Urinary bladder (tissue), 4 donors: ENCODE results near the gene NEO1. TPM values are rescaled to one million over a fixed set of nuclear protein-coding genes. Genes with fewer than 3 reads are reported as not detected.
"Not testable (repeated sequence)": the region's sequence is repeated elsewhere in the genome, so short reads cannot be mapped to it uniquely, and the experiment has no call there.

Experiments
- DNase-seq: peaks from one replicate; pipeline ENCODE4 v3.0.0-alpha.2; 2015; ENCODE audit errors: extremely low spot score
- H3K27ac ChIP-seq: one replicate; pipeline ENCODE4 v1.5.1; 2013; ENCODE audit warnings: low read depth, mild to moderate bottlenecking, moderate library complexity
- H3K36me3 ChIP-seq: one replicate; pipeline ENCODE4 v1.6.1; 2013; ENCODE audit warnings: mild to moderate bottlenecking, moderate library complexity; ENCODE audit not compliant: insufficient read depth
- H3K4me1 ChIP-seq: one replicate; pipeline ENCODE4 v1.6.1; 2013; ENCODE audit warnings: mild to moderate bottlenecking, moderate library complexity; ENCODE audit not compliant: insufficient read depth
- H3K4me3 ChIP-seq: one replicate; pipeline ENCODE4 v1.5.1; 2013; ENCODE audit warnings: low read depth, low read length
- WGBS: extraction: QIAGEN DNeasy Blood & Tissue Kit; methylation state at CpG from one replicate; pipeline ENCODE4 v1.1.7; 2013; 5-methylcytosine and 5-hydroxymethylcytosine counted together
- polyA plus RNA-seq: library from polyadenylated mRNA; stranded (reverse); fragments of 200-250 nt; gene quantifications from one replicate; pipeline ENCODE4 v1.2.3, GENCODE V29; 2013
- total RNA-seq: library from RNA; depleted of rRNA; stranded (reverse); fragments of >200 nt; gene quantifications from one replicate; pipeline ENCODE4 v1.2.3, GENCODE V29; 2014
- donor health status: healthy with polysubstance abuse.
- donor health status: healthy.

NEO1 gene
- total and polyA plus RNA-seq, 2 donors = 24.7 to 52.4 TPM

GRCh38 chr15:73176598-73176997, 124.3 kb downstream of the NEO1 start:
- no peak for DNase-seq
- Histone ChIP-seq H3K36me3 (no peaks in the 10 kb centered on the region), H3K4me1 (no peaks in the 10 kb centered on the region), H3K27ac (no peak overlapping the region), H3K4me3 (no peak overlapping the region)
- 94% methylated on average over 2 of the region's 2 CpGs for WGBS

DNA sequence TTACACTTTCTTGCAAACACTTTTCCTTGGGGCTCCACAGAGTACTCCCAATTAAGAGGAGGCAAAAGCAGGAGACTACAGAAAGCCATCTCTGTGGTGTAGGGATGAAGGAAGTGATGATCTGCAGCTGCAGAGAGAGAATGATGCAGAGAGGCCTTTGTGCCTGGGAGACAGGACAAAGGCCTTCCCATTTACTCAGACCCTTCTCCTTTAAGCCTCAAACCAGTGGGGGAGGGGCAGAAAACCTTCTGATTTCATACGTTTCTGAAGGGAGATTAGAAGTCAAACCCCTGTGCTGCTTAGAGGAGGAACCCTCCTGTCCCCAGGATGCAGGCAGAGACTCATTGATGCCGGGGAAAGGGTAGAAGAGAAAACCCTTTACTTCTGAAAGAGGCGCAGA, 130.8 kb downstream of the NEO1 start:
- Histone ChIP-seq H3K27ac (no peak overlapping the region), H3K4me3 (no peak overlapping the region), H3K4me1 (no peaks in the 10 kb centered on the region), H3K36me3 (no peaks in the 10 kb centered on the region)
- no peak for DNase-seq
- WGBS = 93% methylated on average over 3 of the region's 3 CpGs

DNA sequence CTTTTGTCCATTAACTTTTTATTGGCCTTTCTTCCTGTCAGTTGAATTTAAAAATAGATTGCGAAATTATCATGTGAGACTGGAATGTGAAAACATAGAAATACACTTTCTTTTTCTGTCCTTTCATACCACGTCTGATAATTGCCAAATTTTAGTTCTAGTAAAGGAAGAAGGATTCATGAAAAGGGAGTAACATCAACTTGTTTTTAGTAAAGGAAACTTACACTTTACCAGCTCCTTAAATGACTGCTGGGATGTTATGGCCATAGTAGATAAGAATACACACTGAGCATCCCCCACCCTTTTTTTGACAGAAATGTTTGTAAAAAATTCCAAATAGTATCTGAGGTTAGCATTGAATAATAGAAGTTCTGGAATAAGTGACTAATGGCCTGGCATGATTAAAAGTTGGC, 137.9 kb downstream of the NEO1 start:
- no peak for DNase-seq
- Histone ChIP-seq H3K4me1 (no peaks in the 10 kb centered on the region), H3K4me3 (no peak overlapping the region), H3K27ac (no peak overlapping the region), H3K36me3 (no peaks in the 10 kb centered on the region)
- WGBS = 62% methylated on average over 2 of the region's 2 CpGs

DNA sequence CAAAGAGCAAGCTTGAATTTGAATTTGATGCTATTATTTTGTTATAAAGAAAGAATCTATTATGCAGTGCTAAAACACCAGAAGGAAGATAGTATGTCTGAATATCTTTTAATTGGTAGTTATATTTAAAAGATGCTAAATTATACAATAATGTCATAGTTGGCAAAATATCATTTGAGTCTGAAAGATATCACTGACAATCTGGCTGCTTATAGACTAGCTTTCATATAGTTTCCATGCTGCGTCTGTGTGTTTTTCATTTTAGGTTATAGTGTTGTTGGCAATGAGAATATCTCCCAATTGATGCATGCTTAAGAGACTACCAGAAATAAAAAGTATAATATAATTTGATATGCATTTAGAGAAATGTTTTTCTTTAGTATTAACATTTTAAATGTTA, 142.9 kb downstream of the NEO1 start:
- H3K4me3 ChIP-seq = no peak overlapping the region
- H3K4me1 ChIP-seq = peaks cover 2% of the 10 kb centered on the region
- H3K36me3 ChIP-seq = no peaks in the 10 kb centered on the region
- DNase-seq = no peak
- WGBS = 95% methylated on average over 1 of the region's 1 CpG
- no peak overlapping the region for H3K27ac ChIP-seq

DNA sequence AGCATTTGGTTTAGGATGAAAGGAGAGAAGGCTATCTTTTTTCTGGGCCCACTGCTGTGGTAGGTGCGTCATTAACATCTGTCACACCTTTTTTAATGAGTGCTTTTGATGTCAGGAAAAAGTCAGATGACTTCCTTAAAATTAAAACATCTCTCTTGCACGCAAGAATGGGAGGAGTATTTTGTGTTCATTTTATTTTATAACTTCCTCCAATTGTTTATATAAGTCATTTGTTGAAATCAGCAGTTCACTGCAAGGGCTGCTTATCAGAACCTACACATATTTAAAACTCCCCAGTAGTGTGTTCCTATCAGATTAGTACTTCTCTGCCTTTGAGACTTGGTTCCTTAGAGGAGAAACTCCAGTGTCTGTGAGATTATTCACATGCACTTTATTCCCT, 143.8 kb downstream of the NEO1 start:
- Histone ChIP-seq H3K4me3 (no peak overlapping the region), H3K4me1 (peaks cover 2% of the 10 kb centered on the region), H3K27ac (no peak overlapping the region), H3K36me3 (no peaks in the 10 kb centered on the region)
- DNase-seq = no peak
- 38% methylated on average over 2 of the region's 2 CpGs for WGBS

DNA sequence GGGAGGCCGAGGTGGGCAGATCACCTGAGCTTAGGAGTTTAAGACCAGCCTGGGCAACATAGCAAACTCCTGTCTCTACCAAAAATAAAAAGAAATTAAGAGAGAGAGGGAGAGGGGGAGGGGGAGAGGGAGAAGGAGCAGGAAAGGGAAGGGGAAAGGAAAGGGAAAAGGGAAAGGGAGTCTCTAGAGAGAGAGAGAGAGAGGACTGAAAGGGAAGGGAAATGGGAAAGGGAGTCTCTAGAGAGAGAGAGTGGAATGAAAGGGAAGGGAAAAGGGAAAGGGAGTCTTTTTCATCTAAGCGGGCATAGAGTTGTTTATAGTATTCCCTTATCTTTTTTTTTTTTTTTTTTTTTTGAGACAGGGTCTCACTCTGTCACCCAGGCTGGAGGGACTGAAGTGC, 148.1 kb downstream of the NEO1 start:
- Histone ChIP-seq H3K4me3 (no peak overlapping the region), H3K36me3 (no peaks in the 10 kb centered on the region), H3K27ac (no peak overlapping the region), H3K4me1 (peaks cover 2% of the 10 kb centered on the region)
- over 99% methylated on average over 2 of the region's 2 CpGs for WGBS
- no peak for DNase-seq

DNA sequence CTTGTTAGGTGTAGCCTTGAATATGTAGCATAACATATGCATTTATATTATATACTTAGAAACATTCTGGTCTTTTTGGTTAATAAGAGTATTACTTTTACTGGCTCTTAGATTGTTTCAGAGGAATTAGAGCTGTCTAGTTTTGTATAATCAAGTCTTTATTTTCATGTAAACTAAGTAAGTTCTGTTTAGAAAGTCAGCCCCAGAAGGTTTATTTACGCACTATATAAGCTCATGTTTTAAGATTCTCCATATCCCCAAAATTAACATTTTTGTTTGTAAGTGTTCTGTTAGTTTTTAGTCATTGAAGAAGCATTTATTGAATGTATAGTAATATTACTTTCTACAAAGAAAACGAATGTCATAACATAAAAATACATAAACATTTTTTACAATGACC, 158.4 kb downstream of the NEO1 start:
- no peak overlapping the region for H3K4me3 ChIP-seq
- 50% methylated on average over 2 of the region's 2 CpGs for WGBS
- no peaks in the 10 kb centered on the region for H3K36me3 ChIP-seq
- no peak for DNase-seq
- H3K27ac ChIP-seq = no peak overlapping the region
- H3K4me1 ChIP-seq = no peaks in the 10 kb centered on the region

DNA sequence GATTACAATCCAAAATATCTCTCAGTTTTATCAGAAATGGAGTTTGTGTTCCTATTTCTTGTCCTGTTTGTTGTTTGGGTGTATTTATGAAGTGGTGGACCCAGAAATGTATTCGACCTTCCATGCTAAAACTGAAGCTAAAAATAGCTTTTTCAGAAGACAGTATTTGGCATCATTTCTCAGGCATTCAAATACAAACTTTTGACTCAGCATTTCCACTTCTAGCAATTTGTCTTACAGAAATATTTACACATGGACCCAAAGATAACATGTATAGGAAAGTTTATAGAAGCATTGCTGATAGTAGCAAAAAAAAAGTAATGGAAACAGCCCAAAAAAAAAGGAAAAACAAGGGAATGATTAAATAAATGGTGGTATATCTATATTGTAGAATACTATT, 160.2 kb downstream of the NEO1 start:
- H3K27ac ChIP-seq = no peak overlapping the region
- H3K36me3 ChIP-seq = no peaks in the 10 kb centered on the region
- 26% methylated on average over 1 of the region's 1 CpG for WGBS
- no peak overlapping the region for H3K4me3 ChIP-seq
- no peaks in the 10 kb centered on the region for H3K4me1 ChIP-seq
- DNase-seq = no peak

GRCh38 chr15:73221450-73221849, 169.2 kb downstream of the NEO1 start:
- not testable (repeated sequence) for H3K27ac ChIP-seq, DNase-seq, H3K4me3 ChIP-seq, H3K36me3 ChIP-seq, H3K4me1 ChIP-seq
- 93% methylated on average over 11 of the region's 11 CpGs for WGBS

DNA sequence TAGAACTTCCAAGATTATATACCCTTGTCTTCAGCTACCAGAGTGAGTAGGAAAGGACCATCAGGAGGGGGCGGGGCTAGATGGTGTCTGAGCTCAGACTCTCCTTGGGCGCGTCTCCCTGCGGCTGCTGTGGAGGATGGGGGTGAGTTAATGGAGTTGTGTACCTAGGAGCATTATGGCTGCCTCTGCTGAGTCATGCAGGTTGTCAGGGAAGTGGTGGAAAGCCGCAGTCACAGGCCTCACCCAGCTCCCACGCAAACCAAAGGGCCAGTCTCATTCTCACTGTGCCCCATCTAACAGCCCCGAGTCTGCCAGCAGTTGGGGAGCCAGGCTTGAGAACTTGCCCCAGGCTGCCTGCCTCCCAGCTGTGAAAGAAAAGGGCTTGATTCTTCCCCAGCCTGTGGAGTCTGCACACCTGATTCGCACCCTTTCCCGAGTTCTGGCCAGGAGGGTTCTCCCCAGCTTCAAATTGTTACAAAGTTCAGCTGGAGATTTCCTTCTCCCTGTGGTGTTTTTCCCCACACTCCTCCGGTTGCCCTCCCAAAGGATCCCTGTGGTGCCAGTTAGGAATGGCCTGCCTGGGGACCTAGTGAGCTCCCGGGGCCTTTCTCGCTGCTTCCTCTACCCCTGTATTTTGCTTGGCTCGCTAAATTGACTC, 173.2 kb downstream of the NEO1 start:
- Histone ChIP-seq H3K27ac (no peak overlapping the region), H3K4me3 (no peak overlapping the region)
- WGBS = 92% methylated on average over 13 of the region's 13 CpGs

GRCh38 chr15:73226093-73226814, 174.0 kb downstream of the NEO1 start:
- no peak for DNase-seq
- Histone ChIP-seq H3K36me3 (no peaks in the 10 kb centered on the region), H3K4me3 (no peak overlapping the region), H3K4me1 (no peaks in the 10 kb centered on the region), H3K27ac (no peak overlapping the region)
- 93% methylated on average over 9 of the region's 9 CpGs for WGBS

More for the DNA sequence above, 173.2 kb downstream of the NEO1 start:
- Histone ChIP-seq H3K4me1 (no peaks in the 10 kb centered on the region), H3K36me3 (no peaks in the 10 kb centered on the region)
- DNase-seq = no peak

GRCh38 chr15:73227433-73228056, 175.3 kb downstream of the NEO1 start:
- Histone ChIP-seq H3K4me1 (no peaks in the 10 kb centered on the region), H3K36me3 (no peaks in the 10 kb centered on the region), H3K4me3 (no peak overlapping the region), H3K27ac (no peak overlapping the region)
- DNase-seq = no peak
- WGBS = 66% methylated on average over 6 of the region's 6 CpGs

- Histone ChIP-seq H3K36me3 (no peaks in the 10 kb centered on the region), H3K4me1 (no peaks in the 10 kb centered on the region), H3K27ac (no peak overlapping the region), H3K4me3 (no peak overlapping the region)
- DNase-seq = no peak
- WGBS = 99% methylated on average over 1 of the region's 1 CpG
Measured at GRCh38 chr15:73228128-73228646, 175.9 kb downstream of the NEO1 start.
